Left renal pelvis (tissue), 4 donors: ENCODE results near the gene STAG3. TPM values are rescaled to one million over a fixed set of nuclear protein-coding genes. Genes with fewer than 3 reads are reported as not detected.
A peak's percentile ranks its signal among the peaks of the same experiment; 100 is the strongest.
"Not testable (repeated sequence)": the region's sequence is repeated elsewhere in the genome, so short reads cannot be mapped to it uniquely, and the experiment has no call there.

Source experiments
- DNase-seq, 4 donors: peaks; one replicate each; pipeline ENCODE4 v3.0.0-alpha.2; 2013; ENCODE audit warnings: low read depth in 4 of 4, low spot score in 3 of 4
- polyA plus RNA-seq, 4 donors: library from polyadenylated mRNA; unstranded; fragments of 120-200 nt; gene quantifications; one replicate each; pipeline ENCODE4 v1.2.1, GENCODE V29; 2013; ENCODE audit not compliant: insufficient read length in 4 of 4

Gene STAG3
- polyA plus RNA-seq, 4 donors: 11.3 to 31.0 (median 17.0) TPM

- no peak for DNase-seq
Measured at GRCh38 chr7:100200693-100201092, 23.0 kb downstream of the STAG3 start.

GRCh38 chr7:100204454-100204853, 26.7 kb downstream of the STAG3 start:
- no peak for DNase-seq

GRCh38 chr7:100208911-100209408, 31.2 kb downstream of the STAG3 start:
- peak in 1 of 4 donors; percentile 48 for DNase-seq

- DNase-seq: no peak
Measured at GRCh38 chr7:100209493-100209892, 31.8 kb downstream of the STAG3 start.

- DNase-seq: no peak
Measured at GRCh38 chr7:100210805-100211204, 33.1 kb downstream of the STAG3 start.

GRCh38 chr7:100211342-100211780, 33.6 kb downstream of the STAG3 start:
- DNase-seq: no peak

GRCh38 chr7:100212631-100213286, 35.0 kb downstream of the STAG3 start:
- no peak for DNase-seq

- no peak for DNase-seq
Measured at GRCh38 chr7:100213672-100214071, 36.0 kb downstream of the STAG3 start.

GRCh38 chr7:100214356-100214755, 36.6 kb downstream of the STAG3 start:
- not testable (repeated sequence) for DNase-seq

- DNase-seq: no peak
Measured at GRCh38 chr7:100215895-100216294, 38.2 kb downstream of the STAG3 start.

- DNase-seq: not testable (repeated sequence)
Measured at GRCh38 chr7:100217934-100218333, 40.2 kb downstream of the STAG3 start.

GRCh38 chr7:100219271-100219737, 41.6 kb downstream of the STAG3 start:
- DNase-seq: no peak

GRCh38 chr7:100219801-100220585, 42.3 kb downstream of the STAG3 start, which contains the start of gene PVRIG:
Gene PVRIG (plus strand): TSS chr7:100219949. CDS start chr7:100219971, 22 bp downstream.
- DNase-seq: not testable (repeated sequence)

- DNase-seq: no peak
Measured at GRCh38 chr7:100220586-100221230, 43.0 kb downstream of the STAG3 start.

GRCh38 chr7:100221231-100221718, 43.6 kb downstream of the STAG3 start:
- no peak for DNase-seq

GRCh38 chr7:100221767-100222444, 44.2 kb downstream of the STAG3 start:
- DNase-seq: no peak

- no peak for DNase-seq
Measured at GRCh38 chr7:100222445-100223132, 44.9 kb downstream of the STAG3 start.

- DNase-seq: not testable (repeated sequence)
Measured at GRCh38 chr7:100223376-100223927, 45.7 kb downstream of the STAG3 start.

GRCh38 chr7:100224891-100225290, 47.2 kb downstream of the STAG3 start:
- not testable (repeated sequence) for DNase-seq
